Measurements from ENCODE around the gene PLEKHG3. TPM values are rescaled to one million over a fixed set of nuclear protein-coding genes. Genes with fewer than 3 reads are reported as not detected.

The PLEKHG3 gene
- polyA plus RNA-seq, 3 donors, result 6.3 to 21.6 (median 13.0) TPM

GRCh38 chr14:64732536-64733120 lies 28.4 kb downstream of the PLEKHG3 start:
- peaks cover 4% of the 10 kb centered on the region for H3K4me1 Mint-ChIP-seq

DNA sequence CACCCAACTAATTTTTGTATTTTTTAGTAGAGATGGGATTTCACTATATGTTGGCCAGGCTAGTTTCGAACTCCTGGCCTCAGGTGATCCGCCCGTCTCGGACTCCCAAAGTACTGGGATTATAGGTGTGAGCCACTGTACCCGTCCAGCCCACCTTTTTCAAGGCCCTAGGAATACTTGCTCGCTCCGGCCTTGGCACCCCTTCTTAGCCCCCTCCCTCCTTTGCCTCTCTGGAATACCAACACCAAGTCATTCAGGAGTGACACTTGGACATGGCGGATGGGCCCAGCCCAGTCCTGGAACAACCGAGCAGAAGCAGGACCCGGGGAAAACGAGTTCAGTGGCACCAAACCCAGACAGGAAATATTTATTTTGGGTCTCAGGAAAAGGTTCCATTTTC lies 29.1 kb downstream of the PLEKHG3 start:
- Mint-ChIP-seq H3K27ac (peak overlapping the region in 1 of 7 donors; percentile 25), H3K36me3 (peaks cover 64 to 93% of the 10 kb centered on the region in 2 donors), H3K9me3 (no peaks in the 10 kb centered on the region), H3K4me3 (no peak overlapping the region), H3K27me3 (ENCODE audit: low read depth in 3 of 3) (peaks cover 0 to 2% (median 0%) of the 10 kb centered on the region in 3 donors), H3K4me1 (peaks cover 4% of the 10 kb centered on the region)
- TF ChIP-seq, protein P1, sequence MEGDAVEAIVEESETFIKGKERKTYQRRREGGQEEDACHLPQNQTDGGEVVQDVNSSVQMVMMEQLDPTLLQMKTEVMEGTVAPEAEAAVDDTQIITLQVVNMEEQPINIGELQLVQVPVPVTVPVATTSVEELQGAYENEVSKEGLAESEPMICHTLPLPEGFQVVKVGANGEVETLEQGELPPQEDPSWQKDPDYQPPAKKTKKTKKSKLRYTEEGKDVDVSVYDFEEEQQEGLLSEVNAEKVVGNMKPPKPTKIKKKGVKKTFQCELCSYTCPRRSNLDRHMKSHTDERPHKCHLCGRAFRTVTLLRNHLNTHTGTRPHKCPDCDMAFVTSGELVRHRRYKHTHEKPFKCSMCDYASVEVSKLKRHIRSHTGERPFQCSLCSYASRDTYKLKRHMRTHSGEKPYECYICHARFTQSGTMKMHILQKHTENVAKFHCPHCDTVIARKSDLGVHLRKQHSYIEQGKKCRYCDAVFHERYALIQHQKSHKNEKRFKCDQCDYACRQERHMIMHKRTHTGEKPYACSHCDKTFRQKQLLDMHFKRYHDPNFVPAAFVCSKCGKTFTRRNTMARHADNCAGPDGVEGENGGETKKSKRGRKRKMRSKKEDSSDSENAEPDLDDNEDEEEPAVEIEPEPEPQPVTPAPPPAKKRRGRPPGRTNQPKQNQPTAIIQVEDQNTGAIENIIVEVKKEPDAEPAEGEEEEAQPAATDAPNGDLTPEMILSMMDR (IDR thresholded peaks at IDR 0.05), result no peak
- intact Hi-C loops (cut with micrococcal nuclease), result no loop called here
- Histone ChIP-seq H3K27me3 (ENCODE audit: control insufficient read depth in 2 of 2, insufficient read depth in 2 of 2, low read length in 2 of 2) (no peaks in the 10 kb centered on the region), H3K27ac (ENCODE audit: low read depth in 1 of 2, low read length in 2 of 2) (no peak overlapping the region), H3K36me3 (replicated peaks in 1 of 2; ENCODE audit: control insufficient read depth in 1 of 2, insufficient read depth in 2 of 2, low read length in 2 of 2) (peaks cover 63 to 82% of the 10 kb centered on the region in 2 donors), H3K9ac (ENCODE audit: insufficient read depth, low read length, poor library complexity, severe bottlenecking) (no peak overlapping the region), H4K20me1 (ENCODE audit: insufficient read depth, low read length) (peaks cover 3% of the 10 kb centered on the region), H2AFZ (ENCODE audit: insufficient read depth, low read depth, low read length, poor library complexity, severe bottlenecking) (no peak overlapping the region), H3K4me3 (replicated peaks in 1 of 3; ENCODE audit: low read depth in 2 of 3, low read length in 3 of 3) (no peak overlapping the region), H3K4me1 (ENCODE audit: control insufficient read depth in 1 of 2, insufficient read depth in 2 of 2, low read length in 2 of 2) (no peaks in the 10 kb centered on the region), H3K9me3 (replicated peaks in 1 of 2; ENCODE audit: control insufficient read depth in 1 of 2, insufficient read depth in 1 of 2, low read length in 2 of 2) (no peaks in the 10 kb centered on the region), H3K79me2 (ENCODE audit: insufficient read depth, low read length) (no peaks in the 10 kb centered on the region), H3K4me2 (replicated peaks; ENCODE audit: extremely low read depth, low read length, poor library complexity, severe bottlenecking) (no peak overlapping the region)
- no peak for DNase-seq
- WGBS (ENCODE audit: insufficient coverage), result 98% methylated on average over 8 of the region's 11 CpGs

More at GRCh38 chr14:64732536-64733120, 28.4 kb downstream of the PLEKHG3 start:
- no peaks in the 10 kb centered on the region for H3K79me2 ChIP-seq (ENCODE audit: insufficient read depth, low read length)
- TF ChIP-seq, protein P1 (IDR thresholded peaks at IDR 0.05), result no peak
- intact Hi-C loops (cut with micrococcal nuclease), result no loop called here
- H4K20me1 ChIP-seq (ENCODE audit: insufficient read depth, low read length), result peaks cover 3% of the 10 kb centered on the region
- Mint-ChIP-seq H3K27me3 (ENCODE audit: low read depth in 3 of 3) (peaks cover 0 to 2% (median 0%) of the 10 kb centered on the region in 3 donors), H3K4me3 (no peak overlapping the region), H3K36me3 (peaks cover 70 to 93% of the 10 kb centered on the region in 2 donors), H3K9me3 (no peaks in the 10 kb centered on the region), H3K27ac (peak overlapping the region in 1 of 7 donors; percentile 20)
- H3K9ac ChIP-seq (ENCODE audit: insufficient read depth, low read length, poor library complexity, severe bottlenecking), result no peak overlapping the region
- no peak overlapping the region for H3K27ac ChIP-seq (ENCODE audit: low read depth in 1 of 2, low read length in 2 of 2)
- H3K36me3 ChIP-seq (replicated peaks in 1 of 2; ENCODE audit: control insufficient read depth in 1 of 2, insufficient read depth in 2 of 2, low read length in 2 of 2), result peaks cover 67 to 82% of the 10 kb centered on the region in 2 donors
- H3K4me3 ChIP-seq (replicated peaks in 1 of 3; ENCODE audit: low read depth in 2 of 3, low read length in 3 of 3), result no peak overlapping the region
- H3K27me3 ChIP-seq (ENCODE audit: control insufficient read depth in 2 of 2, insufficient read depth in 2 of 2, low read length in 2 of 2), result no peaks in the 10 kb centered on the region
- WGBS (ENCODE audit: insufficient coverage), result 100% methylated on average over 6 of the region's 14 CpGs
- DNase-seq, result no peak
- H3K4me1 ChIP-seq (ENCODE audit: control insufficient read depth in 1 of 2, insufficient read depth in 2 of 2, low read length in 2 of 2), result no peaks in the 10 kb centered on the region
- H3K4me2 ChIP-seq (replicated peaks; ENCODE audit: extremely low read depth, low read length, poor library complexity, severe bottlenecking), result no peak overlapping the region
- no peak overlapping the region for H2AFZ ChIP-seq (ENCODE audit: insufficient read depth, low read depth, low read length, poor library complexity, severe bottlenecking)
- no peaks in the 10 kb centered on the region for H3K9me3 ChIP-seq (replicated peaks in 1 of 2; ENCODE audit: control insufficient read depth in 1 of 2, insufficient read depth in 1 of 2, low read length in 2 of 2)

Data from CD14-positive monocyte (primary cell).